ENCODE results near the gene MSS51. TPM values are rescaled to one million over a fixed set of nuclear protein-coding genes. Genes with fewer than 3 reads are reported as not detected.

MSS51 gene
- total and polyA plus RNA-seq, 2 donors (not counting 3 experiments of a cell fraction or from before 2014, with no cell fraction given), result 1.8 to 3.5 TPM

- Histone ChIP-seq H3K4me1 (ENCODE audit: control insufficient read depth, extremely low read depth, insufficient read depth, low read length) (no peaks in the 10 kb centered on the region), H3K4me2 (ENCODE audit: insufficient read depth, low read length) (no peak overlapping the region), H3K9me3 (replicated peaks; ENCODE audit: control insufficient read depth, insufficient read depth, low read length) (no peaks in the 10 kb centered on the region), H3K9ac (replicated peaks; ENCODE audit: extremely low read depth, insufficient read depth, low read length) (no peak overlapping the region), H3K79me2 (ENCODE audit: control insufficient read depth, insufficient read depth, low read length) (no peaks in the 10 kb centered on the region), H3K9me1 (replicated peaks; ENCODE audit: control insufficient read depth, extremely low read depth, insufficient read depth, low read length) (no peaks in the 10 kb centered on the region), H3K27me3 (ENCODE audit: control insufficient read depth in 2 of 2, insufficient read depth in 2 of 2, low read length in 2 of 2) (no peaks in the 10 kb centered on the region), H3K36me3 (ENCODE audit: control insufficient read depth in 2 of 2, extremely low read depth in 1 of 2, insufficient read depth in 2 of 2, low read length in 2 of 2) (peaks cover 1 to 2% of the 10 kb centered on the region in 2 experiments), H4K20me1 (replicated peaks; ENCODE audit: control insufficient read depth, extremely low read depth, insufficient read depth, low read length) (no peaks in the 10 kb centered on the region), H3K27ac (ENCODE audit: insufficient read depth, low read depth, low read length) (no peak overlapping the region), H2AFZ (ENCODE audit: low read depth, low read length) (no peak overlapping the region), H3K4me3 (replicated peaks in 1 of 3; ENCODE audit: insufficient read depth in 1 of 3, low read depth in 1 of 3, low read length in 3 of 3) (no peak overlapping the region)
- dilution Hi-C loops (cut with MboI; ENCODE audit: extremely low pct_ligation_motif_present, low sequenced_read_pairs) (no loop called here), intact Hi-C loops (cut with micrococcal nuclease) (no loop called here)
- DNase-seq (ENCODE audit: low read depth, low spot score) (no peak), FAIRE-seq (no peak)
- ChIA-PET POLR2A (no interaction called here), CTCF (no interaction called here)
- TF ChIP-seq CTCF (IDR thresholded peaks at IDR 0.05; ENCODE audit: extremely low read depth in 1 of 2, insufficient read depth in 1 of 2, low read depth in 1 of 2, low read length in 2 of 2) (no peak), GATA2 (IDR thresholded peaks at IDR 0.05; ENCODE audit: insufficient read depth, insufficient read length, low read depth, low read length) (no peak), MYC (IDR thresholded peaks at IDR 0.05; ENCODE audit: low read depth, low read length) (no peak), MAX (IDR thresholded peaks at IDR 0.05; ENCODE audit: insufficient read depth, insufficient read length) (no peak), POLR2AphosphoS5 (IDR thresholded peaks at IDR 0.05; ENCODE audit: insufficient read depth, low read depth, low read length) (no peak), FOS (IDR thresholded peaks at IDR 0.05; ENCODE audit: borderline replicate concordance, insufficient read depth, low read length) (no peak)
- BruUV-seq (replicated peaks), result no TSS peak
These were observed 15.8 kb upstream of the MSS51 start for GRCh38 chr10:73449113-73449512.
